Chondrocyte (in vitro differentiated cells): ENCODE results near the gene ZNF670. TPM values are rescaled to one million over a fixed set of nuclear protein-coding genes. Genes with fewer than 3 reads are reported as not detected.

Experiments used
- DNase-seq: peaks from one replicate; pipeline ENCODE4 v3.0.0; 2021; ENCODE audit warnings: mixed read lengths, low spot score
- H3K27ac Mint-ChIP-seq: one replicate; pipeline ENCODE4 v1.8.0; 2021; ENCODE audit warnings: mild to moderate bottlenecking, moderate library complexity, mixed read lengths; ENCODE audit not compliant: unreplicated experiment
- H3K27me3 Mint-ChIP-seq: 2 replicates; pipeline ENCODE4 v1.8.0; 2021; ENCODE audit warnings: low read depth, mixed read lengths
- H3K36me3 Mint-ChIP-seq: 2 replicates; pipeline ENCODE4 v1.8.0; 2021; ENCODE audit warnings: low read depth, mixed read lengths
- H3K4me1 Mint-ChIP-seq: 2 replicates; pipeline ENCODE4 v1.8.0; 2021; ENCODE audit warnings: low read depth, mild to moderate bottlenecking, mixed read lengths
- H3K4me3 Mint-ChIP-seq: one replicate; pipeline ENCODE4 v1.8.0; 2021; ENCODE audit warnings: mild to moderate bottlenecking, moderate library complexity, mixed read lengths; ENCODE audit not compliant: unreplicated experiment
- H3K9me3 Mint-ChIP-seq: 2 replicates; pipeline ENCODE4 v1.8.0; 2021; ENCODE audit warnings: low read depth, mixed read lengths
- CTCF ChIP-seq: fragments of 200-600 bp; sonication (generic); IDR thresholded peaks from 2 replicates; pipeline ENCODE4 v1.5.0; 2021; ENCODE audit warnings: antibody characterized with exemption, mild to moderate bottlenecking, moderate library complexity
- total RNA-seq: library from RNA; stranded (reverse); gene quantifications from 3 replicates; pipeline ENCODE4 v1.2.1, GENCODE V29; 2021

ZNF670 gene
- total RNA-seq, 1 donor from 2014 or later: 2.7 TPM

- H3K36me3 Mint-ChIP-seq: peaks cover 1% of the 10 kb centered on the region
- no peaks in the 10 kb centered on the region for H3K27me3 Mint-ChIP-seq
- H3K4me1 Mint-ChIP-seq: no peaks in the 10 kb centered on the region
- no peak overlapping the region for H3K27ac Mint-ChIP-seq
- no peak for DNase-seq
- H3K9me3 Mint-ChIP-seq: peaks cover 5% of the 10 kb centered on the region
- no peak for TF ChIP-seq CTCF
- no peak overlapping the region for H3K4me3 Mint-ChIP-seq
Observed at GRCh38 chr1:247089616-247090375, 11.2 kb upstream of the ZNF670 start.

- H3K9me3 Mint-ChIP-seq: peaks cover 9% of the 10 kb centered on the region
- no peaks in the 10 kb centered on the region for H3K4me1 Mint-ChIP-seq
- no peak for TF ChIP-seq CTCF
- H3K4me3 Mint-ChIP-seq: no peak overlapping the region
- H3K36me3 Mint-ChIP-seq: peaks cover 3% of the 10 kb centered on the region
- no peak for DNase-seq
- no peaks in the 10 kb centered on the region for H3K27me3 Mint-ChIP-seq
- no peak overlapping the region for H3K27ac Mint-ChIP-seq
Observed at GRCh38 chr1:247088967-247089366, 10.4 kb upstream of the ZNF670 start.

GRCh38 chr1:247087256-247087655, 8.6 kb upstream of the ZNF670 start:
- DNase-seq: no peak
- H3K4me1 Mint-ChIP-seq: no peaks in the 10 kb centered on the region
- H3K27ac Mint-ChIP-seq: no peak overlapping the region
- H3K36me3 Mint-ChIP-seq: peaks cover 2% of the 10 kb centered on the region
- H3K4me3 Mint-ChIP-seq: no peak overlapping the region
- no peak for TF ChIP-seq CTCF
- H3K9me3 Mint-ChIP-seq: peaks cover 15% of the 10 kb centered on the region
- no peaks in the 10 kb centered on the region for H3K27me3 Mint-ChIP-seq

GRCh38 chr1:247085310-247085709, 6.7 kb upstream of the ZNF670 start:
- no peak overlapping the region for H3K27ac Mint-ChIP-seq
- H3K4me3 Mint-ChIP-seq: no peak overlapping the region
- TF ChIP-seq CTCF: no peak
- no peak for DNase-seq
- H3K4me1 Mint-ChIP-seq: no peaks in the 10 kb centered on the region
- H3K9me3 Mint-ChIP-seq: peaks cover 15% of the 10 kb centered on the region
- peaks cover 2% of the 10 kb centered on the region for H3K36me3 Mint-ChIP-seq
- no peaks in the 10 kb centered on the region for H3K27me3 Mint-ChIP-seq

GRCh38 chr1:247084771-247085170, 6.2 kb upstream of the ZNF670 start:
- no peak overlapping the region for H3K27ac Mint-ChIP-seq
- no peak for DNase-seq
- no peak overlapping the region for H3K4me3 Mint-ChIP-seq
- H3K9me3 Mint-ChIP-seq: peaks cover 15% of the 10 kb centered on the region
- no peaks in the 10 kb centered on the region for H3K27me3 Mint-ChIP-seq
- no peak for TF ChIP-seq CTCF
- peaks cover 2% of the 10 kb centered on the region for H3K36me3 Mint-ChIP-seq
- H3K4me1 Mint-ChIP-seq: no peaks in the 10 kb centered on the region
